Camera-type eye (tissue), 1 donor: Measurements from ENCODE around the gene CSNK1G2. TPM values are rescaled to one million over a fixed set of nuclear protein-coding genes. Genes with fewer than 3 reads are reported as not detected.

Source experiments
- total RNA-seq: library from RNA; depleted of rRNA; stranded (reverse); fragments of >200 nt; gene quantifications from one replicate; pipeline ENCODE4 v1.2.3, GENCODE V29; 2014

CSNK1G2 gene
- 64.4 TPM for total RNA-seq

GRCh38 chr19:1941146-1942077, at the start of gene CSNK1G2:
CSNK1G2 (plus strand) TSS chr19:1941172; CDS start chr19:1969773, 28,601 bp downstream.

GRCh38 chr19:1905110-1905862, 35.7 kb upstream of the CSNK1G2 start, which contains the start of the genes ADAT3 and SCAMP4:
ADAT3 (plus strand) TSS chr19:1905399; CDS start chr19:1912048, 6,649 bp downstream.
SCAMP4 (plus strand) TSS chr19:1905399; CDS start chr19:1915020, 9,621 bp downstream.

GRCh38 chr19:2015608-2015950, 74.6 kb downstream of the CSNK1G2 start, which contains the start of gene BTBD2:
BTBD2 (minus strand) TSS chr19:2015714; CDS start chr19:2015703, 11 bp downstream.

Other genes with a start within 250 kb of the CSNK1G2 start
- 0.55 TPM for gene ONECUT3, start 187.7 kb upstream of the CSNK1G2 start, total RNA-seq
- gene ATP8B3, start 128.9 kb upstream of the CSNK1G2 start, total RNA-seq: 2.1 TPM
- gene REXO1, start 92.7 kb upstream of the CSNK1G2 start, total RNA-seq: 13.9 TPM
- 8.4 TPM for gene KLF16, start 77.6 kb upstream of the CSNK1G2 start, total RNA-seq
- 47.7 TPM for gene ABHD17A, start 55.7 kb upstream of the CSNK1G2 start, total RNA-seq
- 2.4 TPM for gene ADAT3, start 35.8 kb upstream of the CSNK1G2 start, total RNA-seq
- gene SCAMP4, start 35.8 kb upstream of the CSNK1G2 start, total RNA-seq: 44.6 TPM
- 78.3 TPM for gene BTBD2, start 74.5 kb downstream of the CSNK1G2 start, total RNA-seq
- 62.2 TPM for gene MKNK2, start 110.1 kb downstream of the CSNK1G2 start, total RNA-seq
- 37.2 TPM for gene MOB3A, start 155.2 kb downstream of the CSNK1G2 start, total RNA-seq
- 2.6 TPM for gene IZUMO4, start 155.7 kb downstream of the CSNK1G2 start, total RNA-seq
- 90.0 TPM for gene AP3D1, start 210.4 kb downstream of the CSNK1G2 start, total RNA-seq
- gene DOT1L, start 222.8 kb downstream of the CSNK1G2 start, total RNA-seq: 19.2 TPM